ENCODE results near the gene TRRAP.

TRRAP gene

GRCh38 chr7:98957766-98958165, 79.4 kb downstream of the TRRAP start:
- H3K36me3 ChIP-seq (ENCODE audit: low read depth), result peaks cover 85% of the 10 kb centered on the region
- no peak overlapping the region for H3K27ac ChIP-seq (ENCODE audit: poor library complexity, severe bottlenecking)
- H3K27me3 ChIP-seq (ENCODE audit: insufficient read depth, poor library complexity, severe bottlenecking), result no peaks in the 10 kb centered on the region
- ATAC-seq (ENCODE audit: low read depth) (no peak), DNase-seq (ENCODE audit: low spot score) (no peak)
- TF ChIP-seq CTCF (IDR thresholded peaks at IDR 0.05; ENCODE audit: poor library complexity, severe bottlenecking), result no peak
- H3K4me1 ChIP-seq (ENCODE audit: insufficient read depth, poor library complexity, severe bottlenecking), result no peaks in the 10 kb centered on the region
- no peaks in the 10 kb centered on the region for H3K9me3 ChIP-seq (ENCODE audit: severe bottlenecking)
- no peak overlapping the region for H3K4me3 ChIP-seq (ENCODE audit: severe bottlenecking)

- peaks cover 82% of the 10 kb centered on the region for H3K36me3 ChIP-seq (ENCODE audit: low read depth)
- H3K4me1 ChIP-seq (ENCODE audit: insufficient read depth, poor library complexity, severe bottlenecking), result no peaks in the 10 kb centered on the region
- DNase-seq (ENCODE audit: low spot score) (no peak), ATAC-seq (ENCODE audit: low read depth) (no peak)
- H3K9me3 ChIP-seq (ENCODE audit: severe bottlenecking), result no peaks in the 10 kb centered on the region
- H3K4me3 ChIP-seq (ENCODE audit: severe bottlenecking), result no peak overlapping the region
- no peak for TF ChIP-seq CTCF (IDR thresholded peaks at IDR 0.05; ENCODE audit: poor library complexity, severe bottlenecking)
- H3K27me3 ChIP-seq (ENCODE audit: insufficient read depth, poor library complexity, severe bottlenecking), result no peaks in the 10 kb centered on the region
- no peak overlapping the region for H3K27ac ChIP-seq (ENCODE audit: poor library complexity, severe bottlenecking)
These were observed 80.6 kb downstream of the TRRAP start for GRCh38 chr7:98958968-98959367.

GRCh38 chr7:98963305-98963704, 85.0 kb downstream of the TRRAP start:
- no peaks in the 10 kb centered on the region for H3K4me1 ChIP-seq (ENCODE audit: insufficient read depth, poor library complexity, severe bottlenecking)
- H3K4me3 ChIP-seq (ENCODE audit: severe bottlenecking), result no peak overlapping the region
- no peak for ATAC-seq (ENCODE audit: low read depth)
- TF ChIP-seq CTCF (IDR thresholded peaks at IDR 0.05; ENCODE audit: poor library complexity, severe bottlenecking), result no peak
- H3K9me3 ChIP-seq (ENCODE audit: severe bottlenecking), result no peaks in the 10 kb centered on the region
- peaks cover 84% of the 10 kb centered on the region for H3K36me3 ChIP-seq (ENCODE audit: low read depth)
- DNase-seq (ENCODE audit: low spot score), result no peak
- no peaks in the 10 kb centered on the region for H3K27me3 ChIP-seq (ENCODE audit: insufficient read depth, poor library complexity, severe bottlenecking)
- H3K27ac ChIP-seq (ENCODE audit: poor library complexity, severe bottlenecking), result no peak overlapping the region

GRCh38 chr7:98964596-98964995, 86.3 kb downstream of the TRRAP start:
- Histone ChIP-seq H3K4me1 (ENCODE audit: insufficient read depth, poor library complexity, severe bottlenecking) (no peaks in the 10 kb centered on the region), H3K4me3 (ENCODE audit: severe bottlenecking) (no peak overlapping the region), H3K36me3 (ENCODE audit: low read depth) (peaks cover 84% of the 10 kb centered on the region), H3K27ac (ENCODE audit: poor library complexity, severe bottlenecking) (no peak overlapping the region), H3K27me3 (ENCODE audit: insufficient read depth, poor library complexity, severe bottlenecking) (no peaks in the 10 kb centered on the region), H3K9me3 (ENCODE audit: severe bottlenecking) (no peaks in the 10 kb centered on the region)
- ATAC-seq (ENCODE audit: low read depth) (no peak), DNase-seq (ENCODE audit: low spot score) (no peak)
- no peak for TF ChIP-seq CTCF (IDR thresholded peaks at IDR 0.05; ENCODE audit: poor library complexity, severe bottlenecking)

- Histone ChIP-seq H3K4me3 (ENCODE audit: severe bottlenecking) (no peak overlapping the region), H3K36me3 (ENCODE audit: low read depth) (peaks cover 86% of the 10 kb centered on the region), H3K27ac (ENCODE audit: poor library complexity, severe bottlenecking) (no peak overlapping the region), H3K4me1 (ENCODE audit: insufficient read depth, poor library complexity, severe bottlenecking) (no peaks in the 10 kb centered on the region), H3K27me3 (ENCODE audit: insufficient read depth, poor library complexity, severe bottlenecking) (no peaks in the 10 kb centered on the region), H3K9me3 (ENCODE audit: severe bottlenecking) (no peaks in the 10 kb centered on the region)
- DNase-seq (ENCODE audit: low spot score) (no peak), ATAC-seq (ENCODE audit: low read depth) (no peak)
- TF ChIP-seq CTCF (IDR thresholded peaks at IDR 0.05; ENCODE audit: poor library complexity, severe bottlenecking), result no peak
These were observed 90.3 kb downstream of the TRRAP start for GRCh38 chr7:98968621-98969020.

All from RWPE2 (cell line).